Fibroblast of mammary gland (primary cell): ENCODE measurements around the gene QARS1.

Experiments used
- DNase-seq: peaks from one replicate; pipeline ENCODE4 v3.0.0-alpha.2; 2010; ENCODE audit warnings: low read depth
- H3K4me3 ChIP-seq: 2 replicates; pipeline ENCODE4 v1.5.1; 2011; ENCODE audit warnings: low read depth, mild to moderate bottlenecking, low read length, moderate library complexity; ENCODE audit not compliant: control insufficient read depth
- TF ChIP-seq, protein P1 (sequence below): conservative IDR thresholded peaks from 2 replicates; pipeline ENCODE4 v1.5.1; 2011; ENCODE audit warnings: low read depth, low read length, inconsistent platforms; ENCODE audit not compliant: control insufficient read depth, insufficient read depth

The QARS1 gene

DNA sequence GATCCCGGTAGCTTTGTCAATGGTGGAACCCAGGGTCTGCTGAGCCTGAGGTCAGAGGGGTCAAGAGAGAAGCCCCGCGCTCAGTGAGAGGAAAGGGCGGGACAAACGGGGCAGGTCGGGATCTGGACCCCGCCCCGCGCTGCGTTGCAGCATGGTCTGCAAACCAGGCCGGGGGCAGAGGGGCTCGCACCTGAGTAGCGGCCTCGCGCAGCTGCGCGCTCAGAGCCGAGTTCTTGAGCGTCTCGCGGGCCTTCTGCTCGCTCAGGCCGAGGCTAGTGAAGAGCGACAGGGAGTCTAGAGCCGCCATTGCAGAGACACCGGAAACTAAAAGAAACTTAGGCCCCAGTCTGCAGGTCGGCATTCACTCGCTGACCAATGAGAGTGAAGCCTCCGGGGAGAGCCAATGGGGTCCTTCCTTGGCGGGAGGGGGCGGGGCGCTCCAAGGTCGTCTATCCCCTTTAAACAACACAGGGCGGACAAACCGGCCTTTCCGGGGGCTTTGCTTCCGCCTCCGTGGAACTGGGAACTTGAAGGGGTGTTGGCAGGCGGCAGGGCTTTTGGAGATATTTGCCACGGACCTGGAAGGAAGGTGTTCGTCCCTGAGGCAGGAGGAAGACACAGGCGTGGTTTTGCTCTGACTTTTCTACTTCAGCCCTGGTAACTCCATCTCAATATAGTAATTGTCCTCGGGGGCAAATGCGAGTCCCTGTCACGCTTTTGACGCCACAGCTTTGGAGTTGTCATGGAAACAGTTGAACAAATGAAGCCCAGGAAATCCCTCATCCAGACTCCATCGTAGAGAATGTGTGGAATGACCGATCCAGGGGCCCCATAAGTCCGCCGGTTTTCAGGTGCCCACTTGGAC lies at the start of gene QARS1:
Gene QARS1 (minus strand): TSS at position 331 of the 865 bp plus-strand sequence. CDS start 24 bp downstream, at position 307.
- peak; percentile 88 for DNase-seq
- H3K4me3 ChIP-seq: peak within 1 kb of the TSS; percentile 91
- TF ChIP-seq, protein P1, sequence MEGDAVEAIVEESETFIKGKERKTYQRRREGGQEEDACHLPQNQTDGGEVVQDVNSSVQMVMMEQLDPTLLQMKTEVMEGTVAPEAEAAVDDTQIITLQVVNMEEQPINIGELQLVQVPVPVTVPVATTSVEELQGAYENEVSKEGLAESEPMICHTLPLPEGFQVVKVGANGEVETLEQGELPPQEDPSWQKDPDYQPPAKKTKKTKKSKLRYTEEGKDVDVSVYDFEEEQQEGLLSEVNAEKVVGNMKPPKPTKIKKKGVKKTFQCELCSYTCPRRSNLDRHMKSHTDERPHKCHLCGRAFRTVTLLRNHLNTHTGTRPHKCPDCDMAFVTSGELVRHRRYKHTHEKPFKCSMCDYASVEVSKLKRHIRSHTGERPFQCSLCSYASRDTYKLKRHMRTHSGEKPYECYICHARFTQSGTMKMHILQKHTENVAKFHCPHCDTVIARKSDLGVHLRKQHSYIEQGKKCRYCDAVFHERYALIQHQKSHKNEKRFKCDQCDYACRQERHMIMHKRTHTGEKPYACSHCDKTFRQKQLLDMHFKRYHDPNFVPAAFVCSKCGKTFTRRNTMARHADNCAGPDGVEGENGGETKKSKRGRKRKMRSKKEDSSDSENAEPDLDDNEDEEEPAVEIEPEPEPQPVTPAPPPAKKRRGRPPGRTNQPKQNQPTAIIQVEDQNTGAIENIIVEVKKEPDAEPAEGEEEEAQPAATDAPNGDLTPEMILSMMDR: no peak

DNA sequence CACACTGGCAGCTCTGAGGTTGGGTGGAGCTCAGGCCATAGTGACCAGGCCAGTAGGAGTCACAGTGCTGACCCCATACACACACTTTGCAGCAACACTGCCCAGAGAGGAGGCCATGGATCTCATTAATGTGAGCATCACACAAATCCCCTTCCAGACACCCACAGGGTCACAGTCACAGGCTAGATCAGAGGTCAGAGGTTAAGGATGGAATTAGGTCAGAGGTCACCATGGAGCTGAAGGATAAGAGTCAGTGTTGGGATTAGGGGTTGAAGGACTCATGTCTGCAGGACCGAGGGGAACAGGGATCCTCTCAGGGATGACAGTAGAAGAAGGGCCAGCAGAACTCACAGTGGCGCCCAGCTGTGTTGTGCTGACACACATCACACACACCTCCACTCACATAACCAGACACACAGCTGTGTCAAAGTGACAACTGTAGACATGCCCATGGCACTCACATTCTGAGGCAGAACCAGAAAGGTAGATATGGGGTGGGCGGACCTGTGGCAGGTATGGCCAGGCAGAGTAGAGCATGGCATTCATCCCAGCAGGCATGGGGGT lies 48.9 kb upstream of the QARS1 start:
- no peak overlapping the region for H3K4me3 ChIP-seq
- TF ChIP-seq, protein P1: no peak
- no peak for DNase-seq

DNA sequence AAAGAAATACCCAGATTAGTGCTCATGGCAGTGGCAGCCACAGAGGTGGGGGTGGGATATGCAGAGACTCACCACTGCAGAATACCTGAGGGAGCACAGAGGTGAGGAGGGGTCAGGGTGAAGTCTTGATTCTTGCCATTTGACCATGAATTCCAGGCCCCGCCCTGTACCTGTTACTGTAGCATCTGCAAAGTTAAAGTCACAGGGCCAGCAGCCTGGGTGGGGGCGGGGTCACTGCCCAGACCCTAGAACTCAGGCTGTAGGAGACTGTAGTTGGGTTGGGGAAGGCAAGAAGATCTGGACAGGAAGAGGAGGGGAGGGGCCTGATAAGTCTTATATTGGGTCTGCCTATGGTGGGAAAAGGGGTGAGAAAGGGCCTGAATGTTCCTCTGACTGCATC lies 47.1 kb upstream of the QARS1 start:
- TF ChIP-seq, protein P1: no peak
- no peak overlapping the region for H3K4me3 ChIP-seq
- no peak for DNase-seq

DNA sequence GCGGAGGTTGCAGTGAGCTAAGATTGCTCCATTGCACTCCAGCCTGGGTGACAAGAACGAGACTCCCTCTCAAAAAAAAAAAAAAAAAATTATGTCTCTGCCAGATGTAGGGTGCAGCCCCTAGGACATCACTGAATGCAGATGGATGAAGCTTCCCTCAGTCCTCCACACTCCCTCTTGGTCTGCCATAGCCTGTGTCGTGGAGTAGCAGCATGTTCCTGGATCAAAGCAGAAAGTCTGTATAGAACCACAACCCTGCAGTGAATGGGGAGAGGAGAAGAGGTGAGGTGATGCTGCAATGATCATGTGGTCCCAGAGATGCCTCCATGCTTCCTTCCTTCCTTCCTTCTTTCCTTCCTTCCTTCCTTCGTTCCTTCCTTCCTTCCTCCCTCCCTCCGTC lies 43.6 kb upstream of the QARS1 start:
- no peak overlapping the region for H3K4me3 ChIP-seq
- no peak for DNase-seq
- TF ChIP-seq, protein P1: no peak

DNA sequence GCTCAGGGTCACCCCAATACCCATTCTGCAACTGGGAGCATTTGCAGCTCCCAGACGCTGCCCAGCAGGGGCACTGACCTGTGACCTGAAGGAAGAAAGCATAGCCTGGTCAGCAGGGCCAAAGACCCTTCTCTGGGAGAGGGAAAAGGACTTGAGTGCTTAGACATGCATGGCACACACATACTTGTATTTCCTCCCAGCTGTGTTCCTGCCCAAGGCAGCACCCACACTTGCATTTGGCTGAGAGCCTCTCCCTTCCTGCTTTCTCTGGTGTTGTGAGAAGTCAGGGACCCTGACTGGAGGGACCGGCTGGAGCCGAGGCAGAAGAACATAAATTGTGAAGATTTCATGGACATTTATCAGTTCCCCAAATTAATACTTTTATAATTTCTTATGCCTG lies 35.5 kb upstream of the QARS1 start:
- TF ChIP-seq, protein P1: no peak
- DNase-seq: no peak
- H3K4me3 ChIP-seq: no peak overlapping the region

DNA sequence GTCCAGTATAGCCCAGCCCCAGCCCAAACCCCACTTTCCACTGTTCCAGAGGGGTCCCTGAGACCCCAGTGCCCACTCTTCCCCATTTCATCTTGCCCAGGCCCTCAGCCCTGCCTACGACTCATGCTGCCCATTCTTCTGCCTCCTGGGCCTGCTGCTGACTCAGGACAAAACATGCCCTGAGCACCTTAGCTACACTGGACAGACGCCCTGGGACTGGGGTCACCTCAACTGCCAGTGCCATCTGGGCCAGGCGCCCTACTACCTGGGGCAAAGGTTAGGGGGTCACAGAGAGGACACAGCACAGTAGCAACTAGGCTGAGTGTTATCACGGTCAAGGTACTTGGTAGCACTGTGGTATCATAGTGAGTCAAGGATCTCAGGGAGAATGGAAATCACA lies 30.9 kb upstream of the QARS1 start:
- no peak overlapping the region for H3K4me3 ChIP-seq
- no peak for DNase-seq
- TF ChIP-seq, protein P1: no peak
